Smooth muscle cell (in vitro differentiated cells): ENCODE results near the gene OTOG. TPM values are rescaled to one million over a fixed set of nuclear protein-coding genes. Genes with fewer than 3 reads are reported as not detected.

Experiments
- DNase-seq: peaks from one replicate; lab custom pipeline; 2025; ENCODE audit not compliant: unreplicated experiment; lab: John Stamatoyannopoulos, UW
- H2AFZ ChIP-seq: fragments of 200-600 bp; sonication (generic); 2 replicates; pipeline ENCODE4 v1.6.0; 2016; ENCODE audit warnings: antibody characterized with exemption, low read depth, mild to moderate bottlenecking
- H3F3A ChIP-seq: fragments of 200-600 bp; sonication (generic); 2 replicates; pipeline ENCODE4 v1.6.0; 2017; ENCODE audit warnings: antibody characterized with exemption, low read depth
- H3K27ac ChIP-seq: fragments of 200-600 bp; sonication (generic); 2 replicates; pipeline ENCODE4 v1.5.1; 2016; ENCODE audit warnings: low read depth, mild to moderate bottlenecking
- H3K27me3 ChIP-seq: fragments of 200-600 bp; sonication (generic); 2 replicates; pipeline ENCODE4 v1.6.1; 2016; ENCODE audit warnings: low read depth, mild to moderate bottlenecking
- H3K36me3 ChIP-seq: fragments of 200-600 bp; sonication (generic); 2 replicates; pipeline ENCODE4 v1.5.1; 2016; ENCODE audit warnings: low read depth
- H3K4me1 ChIP-seq: fragments of 200-600 bp; sonication (generic); 2 replicates; pipeline ENCODE4 v1.5.1; 2016; ENCODE audit warnings: low read depth
- H3K4me2 ChIP-seq: fragments of 200-600 bp; sonication (generic); 2 replicates; pipeline ENCODE4 v1.6.0; 2016; ENCODE audit warnings: mild to moderate bottlenecking
- H3K4me3 ChIP-seq: fragments of 200-600 bp; sonication (generic); 2 replicates; pipeline ENCODE4 v1.5.1; 2016; ENCODE audit warnings: mild to moderate bottlenecking
- H3K79me2 ChIP-seq: fragments of 200-600 bp; sonication (generic); 2 replicates; pipeline ENCODE4 v1.6.0; 2016; ENCODE audit warnings: low read depth, mild to moderate bottlenecking
- H3K9ac ChIP-seq: fragments of 200-600 bp; sonication (generic); 2 replicates; pipeline ENCODE4 v1.6.0; 2016; ENCODE audit warnings: low read depth
- H3K9me3 ChIP-seq: fragments of 200-600 bp; sonication (generic); replicated peaks from 2 replicates; pipeline ENCODE4 v1.5.1; 2016; ENCODE audit warnings: low read depth
- H4K20me1 ChIP-seq: fragments of 200-600 bp; sonication (generic); 2 replicates; pipeline ENCODE4 v1.6.0; 2016; ENCODE audit warnings: low read depth
- WGBS: methylation state at CpG from one replicate; pipeline ENCODE4 v1.1.7; 2016; ENCODE audit warnings: low lambda C conversion rate; 5-methylcytosine and 5-hydroxymethylcytosine counted together
- polyA plus RNA-seq: library from polyadenylated mRNA; unstranded; fragments of >200 nt; fragmentation: Nextera tagmentation; extraction: Ambion mirVana; gene quantifications from 2 replicates; pipeline ENCODE4 v1.2.1, GENCODE V29; 2016
- total RNA-seq: library from RNA; depleted of rRNA; stranded (reverse); fragments of >200 nt; gene quantifications from 2 replicates; pipeline ENCODE4 v1.2.3, GENCODE V29; 2014
- TF ChIP-seq, protein P1 (sequence below): fragments of 200-600 bp; sonication (generic); IDR thresholded peaks from 2 replicates; pipeline ENCODE4 v1.5.1; 2017; ENCODE audit warnings: borderline replicate concordance, mild to moderate bottlenecking, antibody characterized with exemption; ENCODE audit not compliant: insufficient read depth, poor library complexity, severe bottlenecking

The OTOG gene
- total and polyA plus RNA-seq, 2 experiments from 2014 or later: not detected

DNA sequence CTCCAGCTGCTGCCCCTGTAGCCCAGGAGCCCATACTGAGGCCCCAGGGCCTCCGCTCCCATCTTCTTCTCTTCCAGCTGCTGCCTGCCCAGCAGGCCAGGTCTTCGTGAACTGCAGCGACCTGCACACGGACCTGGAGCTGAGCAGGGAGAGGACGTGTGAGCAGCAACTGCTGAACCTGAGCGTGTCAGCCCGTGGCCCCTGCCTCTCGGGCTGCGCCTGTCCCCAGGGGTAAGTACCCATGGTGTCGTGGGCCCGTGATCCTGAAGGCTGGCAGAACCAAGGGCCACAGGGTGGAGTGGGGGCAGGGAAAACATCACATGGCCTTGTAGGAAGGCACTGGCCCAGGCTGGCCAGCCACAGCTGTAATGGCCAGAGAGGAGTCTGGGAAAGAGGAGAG lies 31.2 kb downstream of the OTOG start:
- Histone ChIP-seq H3K27ac (no peak overlapping the region), H3K79me2 (no peaks in the 10 kb centered on the region), H3F3A (no peaks in the 10 kb centered on the region), H2AFZ (no peak overlapping the region), H3K9me3 (no peaks in the 10 kb centered on the region), H3K27me3 (peaks cover 8% of the 10 kb centered on the region), H3K36me3 (no peaks in the 10 kb centered on the region), H3K4me1 (no peaks in the 10 kb centered on the region), H3K4me2 (no peak overlapping the region), H4K20me1 (no peaks in the 10 kb centered on the region), H3K9ac (no peak overlapping the region), H3K4me3 (no peak overlapping the region)
- WGBS: 91% methylated on average over 11 of the region's 11 CpGs
- DNase-seq: no peak
- TF ChIP-seq, protein P1, sequence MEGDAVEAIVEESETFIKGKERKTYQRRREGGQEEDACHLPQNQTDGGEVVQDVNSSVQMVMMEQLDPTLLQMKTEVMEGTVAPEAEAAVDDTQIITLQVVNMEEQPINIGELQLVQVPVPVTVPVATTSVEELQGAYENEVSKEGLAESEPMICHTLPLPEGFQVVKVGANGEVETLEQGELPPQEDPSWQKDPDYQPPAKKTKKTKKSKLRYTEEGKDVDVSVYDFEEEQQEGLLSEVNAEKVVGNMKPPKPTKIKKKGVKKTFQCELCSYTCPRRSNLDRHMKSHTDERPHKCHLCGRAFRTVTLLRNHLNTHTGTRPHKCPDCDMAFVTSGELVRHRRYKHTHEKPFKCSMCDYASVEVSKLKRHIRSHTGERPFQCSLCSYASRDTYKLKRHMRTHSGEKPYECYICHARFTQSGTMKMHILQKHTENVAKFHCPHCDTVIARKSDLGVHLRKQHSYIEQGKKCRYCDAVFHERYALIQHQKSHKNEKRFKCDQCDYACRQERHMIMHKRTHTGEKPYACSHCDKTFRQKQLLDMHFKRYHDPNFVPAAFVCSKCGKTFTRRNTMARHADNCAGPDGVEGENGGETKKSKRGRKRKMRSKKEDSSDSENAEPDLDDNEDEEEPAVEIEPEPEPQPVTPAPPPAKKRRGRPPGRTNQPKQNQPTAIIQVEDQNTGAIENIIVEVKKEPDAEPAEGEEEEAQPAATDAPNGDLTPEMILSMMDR: no peak

DNA sequence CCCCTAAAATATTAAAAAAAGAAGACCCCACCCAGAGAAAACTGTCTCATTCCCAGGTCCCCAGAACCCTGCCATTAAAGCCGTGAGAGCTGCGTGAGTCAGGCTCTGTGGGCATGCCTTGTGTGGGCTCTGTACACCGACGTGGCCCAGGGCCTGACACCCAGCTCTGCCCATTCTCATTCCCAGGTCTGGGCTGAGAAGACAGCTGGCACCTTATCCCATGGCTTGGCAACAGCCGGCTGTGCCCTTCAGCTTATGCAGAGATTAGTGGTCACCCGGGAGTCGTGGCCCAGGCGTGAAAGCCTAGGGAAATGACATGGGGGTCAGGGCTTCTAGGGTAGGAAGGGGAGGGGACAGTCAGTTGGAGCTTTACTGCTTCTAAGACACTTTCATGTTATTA lies 31.9 kb downstream of the OTOG start:
- TF ChIP-seq, protein P1: no peak
- no peaks in the 10 kb centered on the region for H3K79me2 ChIP-seq
- H3K4me1 ChIP-seq: no peaks in the 10 kb centered on the region
- no peak overlapping the region for H2AFZ ChIP-seq
- no peak overlapping the region for H3K4me3 ChIP-seq
- no peak overlapping the region for H3K4me2 ChIP-seq
- no peaks in the 10 kb centered on the region for H3K36me3 ChIP-seq
- peaks cover 8% of the 10 kb centered on the region for H3K27me3 ChIP-seq
- no peak for DNase-seq
- WGBS: 89% methylated on average over 8 of the region's 8 CpGs
- H3K27ac ChIP-seq: no peak overlapping the region
- no peaks in the 10 kb centered on the region for H3K9me3 ChIP-seq
- H3F3A ChIP-seq: no peaks in the 10 kb centered on the region
- no peak overlapping the region for H3K9ac ChIP-seq
- H4K20me1 ChIP-seq: no peaks in the 10 kb centered on the region

DNA sequence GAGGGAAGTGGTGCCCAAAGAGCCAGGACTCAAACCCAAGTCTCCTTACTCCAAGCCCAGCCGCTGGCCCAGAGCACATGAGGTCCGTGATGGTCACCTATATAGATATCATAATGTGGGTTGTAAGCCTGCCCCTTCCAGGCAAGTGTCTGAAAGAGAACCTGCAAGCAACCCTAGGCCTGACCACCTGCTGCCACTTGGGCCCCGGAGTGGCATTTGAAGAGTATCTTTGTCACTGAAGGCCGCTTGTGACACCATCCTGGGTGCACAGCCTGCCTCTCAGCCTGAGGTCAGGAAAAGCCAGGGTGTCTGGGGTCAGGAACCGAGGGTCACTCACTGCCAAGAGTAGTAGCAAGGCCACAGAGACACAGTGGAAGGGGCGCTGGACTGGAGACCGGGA lies 32.4 kb downstream of the OTOG start:
- no peaks in the 10 kb centered on the region for H4K20me1 ChIP-seq
- no peaks in the 10 kb centered on the region for H3F3A ChIP-seq
- no peaks in the 10 kb centered on the region for H3K36me3 ChIP-seq
- no peak overlapping the region for H3K27ac ChIP-seq
- H3K9ac ChIP-seq: no peak overlapping the region
- no peak overlapping the region for H2AFZ ChIP-seq
- H3K79me2 ChIP-seq: no peaks in the 10 kb centered on the region
- H3K4me1 ChIP-seq: no peaks in the 10 kb centered on the region
- H3K4me3 ChIP-seq: no peak overlapping the region
- 91% methylated on average over 7 of the region's 7 CpGs for WGBS
- H3K4me2 ChIP-seq: no peak overlapping the region
- no peak for DNase-seq
- H3K9me3 ChIP-seq: no peaks in the 10 kb centered on the region
- peaks cover 8% of the 10 kb centered on the region for H3K27me3 ChIP-seq
- TF ChIP-seq, protein P1: no peak

DNA sequence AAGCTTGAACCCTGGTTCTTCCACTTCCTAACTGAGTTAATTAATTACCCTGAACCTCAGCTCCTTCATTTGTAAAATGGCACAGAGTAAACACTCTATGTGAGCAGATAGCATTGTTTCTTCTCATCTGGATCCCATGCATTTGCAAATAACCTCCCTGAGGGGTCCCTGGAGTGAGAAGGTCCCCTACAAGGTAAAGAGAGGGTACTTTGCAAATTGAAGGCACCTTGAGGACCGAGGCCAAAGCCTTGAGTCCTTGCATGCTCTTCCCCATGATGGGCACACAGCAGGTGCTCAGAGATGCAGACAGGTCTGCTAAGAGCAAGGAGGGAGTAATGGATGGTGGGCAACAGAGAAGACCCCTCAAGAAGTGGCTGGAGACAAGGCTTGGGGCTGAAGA lies 33.2 kb downstream of the OTOG start:
- Histone ChIP-seq H3K9me3 (no peaks in the 10 kb centered on the region), H3K9ac (no peak overlapping the region), H3K4me3 (no peak overlapping the region), H3F3A (no peaks in the 10 kb centered on the region), H3K79me2 (no peaks in the 10 kb centered on the region), H3K36me3 (no peaks in the 10 kb centered on the region), H3K27ac (no peak overlapping the region), H3K4me1 (no peaks in the 10 kb centered on the region), H3K4me2 (no peak overlapping the region), H3K27me3 (peaks cover 16% of the 10 kb centered on the region), H4K20me1 (no peaks in the 10 kb centered on the region), H2AFZ (no peak overlapping the region)
- DNase-seq: no peak
- TF ChIP-seq, protein P1: no peak
- WGBS: 62% methylated on average over 1 of the region's 1 CpG
